GM18870 (cell line): Measurements from ENCODE around the gene CDC123.
"Not testable (repeated sequence)": the region's sequence is repeated elsewhere in the genome, so short reads cannot be mapped to it uniquely, and the experiment has no call there.

Source experiments
- ATAC-seq: cut with Tn5 transposase; IDR thresholded peaks from one replicate; pipeline ENCODE4 v1.9.1; 2021; ENCODE audit warnings: moderate library complexity; ENCODE audit not compliant: unreplicated experiment

Gene CDC123

GRCh38 chr10:12279281-12279680 is 83.3 kb downstream of the CDC123 start:
- no peak for ATAC-seq

- no peak for ATAC-seq
These were observed 91.8 kb downstream of the CDC123 start for GRCh38 chr10:12287772-12288171.

- not testable (repeated sequence) for ATAC-seq
These were observed 101.8 kb downstream of the CDC123 start for GRCh38 chr10:12297784-12298183.

- no peak for ATAC-seq
These were observed 103.4 kb downstream of the CDC123 start for GRCh38 chr10:12299222-12299965.
